ENCODE measurements around the gene PPM1H.

- TF ChIP-seq CTCF (IDR thresholded peaks at IDR 0.05; ENCODE audit: low read length) (no peak), EZH2 (IDR thresholded peaks at IDR 0.05; ENCODE audit: borderline replicate concordance, low read length) (no peak)
Measured at GRCh38 chr12:62709311-62709710, 225.6 kb downstream of the PPM1H start.

All from OCI-LY1 (cell line).